Measurements from ENCODE around the gene KCNG1. TPM values are rescaled to one million over a fixed set of nuclear protein-coding genes. Genes with fewer than 3 reads are reported as not detected.

The KCNG1 gene
- total and polyA plus RNA-seq, 2 experiments from 2014 or later = 26.1 to 45.8 TPM

GRCh38 chr20:51001430-51002265 lies 21.3 kb downstream of the KCNG1 start:
- Histone ChIP-seq H3K9me3 (ENCODE audit: low read depth) (no peaks in the 10 kb centered on the region), H3K27ac (no peak overlapping the region), H2AFZ (no peak overlapping the region), H3K4me3 (no peak overlapping the region), H3K4me1 (ENCODE audit: insufficient read depth) (no peaks in the 10 kb centered on the region), H4K20me1 (ENCODE audit: insufficient read depth, poor library complexity, severe bottlenecking) (no peaks in the 10 kb centered on the region), H3K4me2 (no peak overlapping the region), H3K27me3 (no peaks in the 10 kb centered on the region), H3K79me2 (no peaks in the 10 kb centered on the region), H3K36me3 (replicated peaks; ENCODE audit: insufficient read depth, low read depth) (no peaks in the 10 kb centered on the region), H3K9me2 (replicated peaks; ENCODE audit: insufficient read depth) (no peaks in the 10 kb centered on the region)
- no peak for DNase-seq (ENCODE audit: low spot score)
- 93% methylated on average over 19 of the region's 20 CpGs for whole genome bisulfite sequencing (ENCODE audit: low lambda C conversion rate, missing lambda C conversion rate)
- TF ChIP-seq EZH2 (IDR thresholded peaks at IDR 0.05; ENCODE audit: borderline replicate concordance) (no peak), EZH2phosphoT487 (IDR thresholded peaks at IDR 0.05; ENCODE audit: low read depth, severe bottlenecking, unreplicated experiment) (no peak), CTCF (IDR thresholded peaks at IDR 0.05; ENCODE audit: poor library complexity) (no peak)

- WGBS (ENCODE audit: low lambda C conversion rate, missing lambda C conversion rate) = 94% methylated on average over 3 of the region's 4 CpGs
- no peak overlapping the region for H3K27ac ChIP-seq
- no peak overlapping the region for H2AFZ ChIP-seq
- no peak for DNase-seq (ENCODE audit: low spot score)
- TF ChIP-seq EZH2phosphoT487 (IDR thresholded peaks at IDR 0.05; ENCODE audit: low read depth, severe bottlenecking, unreplicated experiment) (no peak), EZH2 (IDR thresholded peaks at IDR 0.05; ENCODE audit: borderline replicate concordance) (no peak), CTCF (IDR thresholded peaks at IDR 0.05; ENCODE audit: poor library complexity) (no peak)
- H3K4me1 ChIP-seq (ENCODE audit: insufficient read depth) = no peaks in the 10 kb centered on the region
- no peaks in the 10 kb centered on the region for H3K36me3 ChIP-seq (replicated peaks; ENCODE audit: insufficient read depth, low read depth)
- H3K4me2 ChIP-seq = no peak overlapping the region
- H4K20me1 ChIP-seq (ENCODE audit: insufficient read depth, poor library complexity, severe bottlenecking) = no peaks in the 10 kb centered on the region
- H3K4me3 ChIP-seq = no peak overlapping the region
- H3K9me3 ChIP-seq (ENCODE audit: low read depth) = no peaks in the 10 kb centered on the region
- H3K79me2 ChIP-seq = no peaks in the 10 kb centered on the region
- H3K9me2 ChIP-seq (replicated peaks; ENCODE audit: insufficient read depth) = no peaks in the 10 kb centered on the region
- H3K27me3 ChIP-seq = no peaks in the 10 kb centered on the region
Observed at GRCh38 chr20:50999355-50999754, 23.6 kb downstream of the KCNG1 start.

- Histone ChIP-seq H3K36me3 (replicated peaks; ENCODE audit: insufficient read depth, low read depth) (no peaks in the 10 kb centered on the region), H3K27ac (no peak overlapping the region), H3K9me2 (replicated peaks; ENCODE audit: insufficient read depth) (no peaks in the 10 kb centered on the region), H3K79me2 (no peaks in the 10 kb centered on the region), H3K4me2 (no peak overlapping the region), H3K9me3 (ENCODE audit: low read depth) (no peaks in the 10 kb centered on the region), H3K27me3 (no peaks in the 10 kb centered on the region), H2AFZ (no peak overlapping the region), H3K4me3 (no peak overlapping the region), H3K4me1 (ENCODE audit: insufficient read depth) (no peaks in the 10 kb centered on the region), H4K20me1 (ENCODE audit: insufficient read depth, poor library complexity, severe bottlenecking) (no peaks in the 10 kb centered on the region)
- WGBS (ENCODE audit: low lambda C conversion rate, missing lambda C conversion rate) = 54% methylated on average over 10 of the region's 10 CpGs
- DNase-seq (ENCODE audit: low spot score) = no peak
- TF ChIP-seq CTCF (IDR thresholded peaks at IDR 0.05; ENCODE audit: poor library complexity) = no peak
- TF ChIP-seq EZH2 (IDR thresholded peaks at IDR 0.05; ENCODE audit: borderline replicate concordance) = no peak
- no peak for TF ChIP-seq EZH2phosphoT487 (IDR thresholded peaks at IDR 0.05; ENCODE audit: low read depth, severe bottlenecking, unreplicated experiment)
Observed at GRCh38 chr20:50996901-50997865, 25.7 kb downstream of the KCNG1 start.

Data from hepatocyte (in vitro differentiated cells).